HEK293 (cell line): Measurements from ENCODE around the gene FRA10AC1.

Experiments used
- CTCF ChIA-PET: fragments of 350-600 bp; formaldehyde crosslinking; extraction: SDS; loops from one replicate; lab custom pipeline; 2021; ENCODE audit warnings: antibody characterized with exemption; lab: Yijun Ruan, JAX
- POLR2A ChIA-PET: fragments of 300-600 bp; formaldehyde crosslinking; extraction: SDS; loops from one replicate; lab custom pipeline; 2020; ENCODE audit warnings: antibody characterized with exemption, inconsistent platforms; lab: Yijun Ruan, JAX
- H3K27ac ChIP-seq: fragments of 200-500 bp; sonication (Bioruptor generic); 2 replicates; pipeline ENCODE4 v1.5.1; 2014; ENCODE audit warnings: low read depth, low read length, control low read depth, inconsistent platforms; ENCODE audit errors: extremely low read depth
- H3K36me3 ChIP-seq, 2 experiments: fragments of 200-500 bp in 1 of 2; sonication (Bioruptor generic) in 1 of 2; 1 replicate in 1 of 2; 2 replicates in 1 of 2; pipeline ENCODE4 v1.5.1; 2014 to 2017; ENCODE audit warnings: inconsistent platforms in 2 of 2, low read length in 2 of 2; ENCODE audit not compliant: control insufficient read depth in 2 of 2, insufficient read depth in 1 of 2
- H3K4me1 ChIP-seq: fragments of 200-500 bp; sonication (Bioruptor generic); 2 replicates; pipeline ENCODE4 v1.5.1; 2014; ENCODE audit warnings: mild to moderate bottlenecking, low read length, inconsistent platforms; ENCODE audit not compliant: control insufficient read depth, insufficient read depth
- H3K4me3 ChIP-seq: 2 replicates; pipeline ENCODE4 v1.5.1; 2011; ENCODE audit warnings: low read depth, mild to moderate bottlenecking, control low read depth, low read length, moderate library complexity
- H3K9me3 ChIP-seq: fragments of 200-500 bp; sonication (Bioruptor generic); 2 replicates; pipeline ENCODE4 v1.5.1; 2014; ENCODE audit warnings: low read depth, low read length, inconsistent platforms; ENCODE audit not compliant: control insufficient read depth, insufficient read depth
- GLI4 ChIP-seq: fragments of 450-650 bp; formaldehyde crosslinking; IDR thresholded peaks from 2 replicates; pipeline ENCODE4 v1.5.1; 2016; ENCODE audit warnings: missing biosample characterization, missing genetic modification characterization
- GLIS1 ChIP-seq: fragments of 450-650 bp; formaldehyde crosslinking; IDR thresholded peaks from 2 replicates; pipeline ENCODE4 v1.5.1; 2016; ENCODE audit warnings: missing biosample characterization, missing genetic modification characterization
- KLF1 ChIP-seq: fragments of 450-650 bp; formaldehyde crosslinking; IDR thresholded peaks from 2 replicates; pipeline ENCODE4 v1.5.1; 2016; ENCODE audit warnings: missing biosample characterization, missing genetic modification characterization
- SP3 ChIP-seq: fragments of 450-650 bp; formaldehyde crosslinking; IDR thresholded peaks from 2 replicates; pipeline ENCODE4 v1.5.1; 2016; ENCODE audit warnings: missing biosample characterization, missing genetic modification characterization
- ZBTB1 ChIP-seq: fragments of 450-650 bp; formaldehyde crosslinking; IDR thresholded peaks from 2 replicates; pipeline ENCODE4 v1.5.1; 2016; ENCODE audit warnings: missing biosample characterization, missing genetic modification characterization
- ZNF211 ChIP-seq: fragments of 450-650 bp; formaldehyde crosslinking; IDR thresholded peaks from 2 replicates; pipeline ENCODE4 v1.5.1; 2016; ENCODE audit warnings: low read depth, missing biosample characterization, missing genetic modification characterization
- ZNF214 ChIP-seq: fragments of 450-650 bp; formaldehyde crosslinking; IDR thresholded peaks from 2 replicates; pipeline ENCODE4 v1.5.1; 2017; ENCODE audit warnings: missing biosample characterization, mild to moderate bottlenecking, missing genetic modification characterization, borderline replicate concordance
- ZNF341 ChIP-seq: fragments of 450-650 bp; formaldehyde crosslinking; IDR thresholded peaks from 2 replicates; pipeline ENCODE4; 2016; ENCODE audit warnings: low read depth, missing biosample characterization, missing genetic modification characterization
- ZNF350 ChIP-seq: fragments of 450-650 bp; formaldehyde crosslinking; IDR thresholded peaks from 2 replicates; pipeline ENCODE4 v1.5.0; 2017; ENCODE audit warnings: missing biosample characterization, mild to moderate bottlenecking, missing genetic modification characterization
- ZNF624 ChIP-seq: fragments of 450-650 bp; formaldehyde crosslinking; IDR thresholded peaks from 2 replicates; pipeline ENCODE4 v1.5.1; 2017; ENCODE audit warnings: missing biosample characterization, missing genetic modification characterization
- TF ChIP-seq, protein P1 (sequence below): fragments of 450-650 bp; formaldehyde crosslinking; IDR thresholded peaks from 2 replicates; pipeline ENCODE4 v1.5.1; 2016; ENCODE audit warnings: missing biosample characterization, missing genetic modification characterization
- TF ChIP-seq, protein P2 (sequence below): fragments of 450-650 bp; formaldehyde crosslinking; IDR thresholded peaks from 2 replicates; pipeline ENCODE4 v1.5.1; 2016; ENCODE audit warnings: missing biosample characterization, missing genetic modification characterization
- TF ChIP-seq, protein P3 (sequence below): fragments of 450-650 bp; formaldehyde crosslinking; IDR thresholded peaks from 2 replicates; pipeline ENCODE4 v1.5.1; 2016; ENCODE audit warnings: missing biosample characterization, missing genetic modification characterization

The FRA10AC1 gene

DNA sequence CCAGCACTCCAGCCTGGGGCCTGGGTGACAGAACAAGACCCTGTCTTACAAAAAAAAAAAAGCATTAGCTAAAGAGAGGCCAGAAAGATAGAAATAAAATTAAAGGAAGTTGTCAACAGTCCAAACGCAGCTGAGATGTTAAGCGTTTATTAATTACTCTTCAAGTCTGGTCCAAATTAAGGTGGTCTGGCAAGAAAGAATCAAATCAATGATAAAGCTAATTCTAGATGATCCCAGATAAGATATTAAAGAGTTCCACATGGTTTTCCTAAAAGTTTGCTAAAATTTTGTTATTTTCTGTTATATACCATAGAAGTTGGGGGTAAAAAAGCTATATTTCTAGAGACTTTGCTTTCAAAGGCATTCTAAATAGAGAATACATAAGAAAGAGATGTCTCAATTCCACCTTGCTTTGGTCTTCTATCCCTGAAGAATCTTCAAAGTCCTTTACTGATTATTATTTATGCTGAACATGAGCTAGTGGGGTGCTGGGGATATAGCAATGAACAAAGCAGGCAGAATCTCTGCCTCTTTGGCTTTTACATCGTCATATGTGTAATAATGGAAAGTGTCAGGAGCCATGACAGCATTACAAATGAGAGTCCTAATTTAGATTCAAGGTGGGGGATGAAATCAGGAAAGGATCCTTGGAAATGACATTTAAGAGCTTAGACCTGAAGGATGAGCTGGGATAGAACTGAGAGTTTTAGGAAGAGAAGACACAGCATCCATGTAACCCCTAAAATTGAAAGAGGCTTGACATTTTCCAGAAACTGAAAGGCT lies 23.4 kb downstream of the FRA10AC1 start (continued):
- TF ChIP-seq, protein P1, sequence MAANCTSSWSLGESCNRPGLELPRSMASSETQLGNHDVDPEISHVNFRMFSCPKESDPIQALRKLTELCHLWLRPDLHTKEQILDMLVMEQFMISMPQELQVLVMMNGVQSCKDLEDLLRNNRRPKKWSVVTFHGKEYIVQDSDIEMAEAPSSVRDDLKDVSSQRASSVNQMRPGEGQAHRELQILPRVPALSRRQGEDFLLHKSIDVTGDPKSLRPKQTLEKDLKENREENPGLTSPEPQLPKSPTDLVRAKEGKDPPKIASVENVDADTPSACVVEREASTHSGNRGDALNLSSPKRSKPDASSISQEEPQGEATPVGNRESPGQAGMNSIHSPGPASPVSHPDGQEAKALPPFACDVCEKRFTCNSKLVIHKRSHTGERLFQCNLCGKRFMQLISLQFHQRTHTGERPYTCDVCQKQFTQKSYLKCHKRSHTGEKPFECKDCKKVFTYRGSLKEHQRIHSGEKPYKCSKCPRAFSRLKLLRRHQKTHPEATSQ (tag by site-specific recombination), result no peak
- TF ChIP-seq, protein P2, sequence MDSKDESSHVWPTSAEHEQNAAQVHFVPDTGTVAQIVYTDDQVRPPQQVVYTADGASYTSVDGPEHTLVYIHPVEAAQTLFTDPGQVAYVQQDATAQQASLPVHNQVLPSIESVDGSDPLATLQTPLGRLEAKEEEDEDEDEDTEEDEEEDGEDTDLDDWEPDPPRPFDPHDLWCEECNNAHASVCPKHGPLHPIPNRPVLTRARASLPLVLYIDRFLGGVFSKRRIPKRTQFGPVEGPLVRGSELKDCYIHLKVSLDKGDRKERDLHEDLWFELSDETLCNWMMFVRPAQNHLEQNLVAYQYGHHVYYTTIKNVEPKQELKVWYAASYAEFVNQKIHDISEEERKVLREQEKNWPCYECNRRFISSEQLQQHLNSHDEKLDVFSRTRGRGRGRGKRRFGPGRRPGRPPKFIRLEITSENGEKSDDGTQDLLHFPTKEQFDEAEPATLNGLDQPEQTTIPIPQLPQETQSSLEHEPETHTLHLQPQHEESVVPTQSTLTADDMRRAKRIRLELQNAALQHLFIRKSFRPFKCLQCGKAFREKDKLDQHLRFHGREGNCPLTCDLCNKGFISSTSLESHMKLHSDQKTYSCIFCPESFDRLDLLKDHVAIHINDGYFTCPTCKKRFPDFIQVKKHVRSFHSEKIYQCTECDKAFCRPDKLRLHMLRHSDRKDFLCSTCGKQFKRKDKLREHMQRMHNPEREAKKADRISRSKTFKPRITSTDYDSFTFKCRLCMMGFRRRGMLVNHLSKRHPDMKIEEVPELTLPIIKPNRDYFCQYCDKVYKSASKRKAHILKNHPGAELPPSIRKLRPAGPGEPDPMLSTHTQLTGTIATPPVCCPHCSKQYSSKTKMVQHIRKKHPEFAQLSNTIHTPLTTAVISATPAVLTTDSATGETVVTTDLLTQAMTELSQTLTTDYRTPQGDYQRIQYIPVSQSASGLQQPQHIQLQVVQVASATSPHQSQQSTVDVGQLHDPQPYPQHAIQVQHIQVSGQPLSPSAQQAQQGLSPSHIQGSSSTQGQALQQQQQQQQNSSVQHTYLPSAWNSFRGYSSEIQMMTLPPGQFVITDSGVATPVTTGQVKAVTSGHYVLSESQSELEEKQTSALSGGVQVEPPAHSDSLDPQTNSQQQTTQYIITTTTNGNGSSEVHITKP (tag by site-specific recombination), result no peak
- TF ChIP-seq ZNF624, result no peak

DNA sequence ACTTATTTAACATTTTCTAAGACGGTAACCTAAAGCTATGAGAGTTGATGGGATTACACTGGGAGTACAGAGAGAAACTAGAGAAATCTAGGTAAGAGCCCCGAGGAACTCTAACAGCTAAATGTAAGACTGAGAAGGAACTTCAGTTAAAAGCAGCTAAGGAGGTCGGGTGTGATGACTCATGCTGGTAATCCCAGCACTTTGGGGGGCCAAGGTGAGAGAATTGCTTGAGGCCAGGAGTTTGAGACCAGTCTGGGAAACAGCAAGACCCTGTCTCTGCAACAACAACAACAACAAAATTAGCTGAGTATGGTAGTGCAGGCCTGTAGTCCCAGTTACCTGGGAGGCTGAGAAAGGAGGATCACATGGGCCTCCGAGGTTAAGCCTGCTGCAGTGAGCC lies 24.0 kb downstream of the FRA10AC1 start:
- no peaks in the 10 kb centered on the region for H3K9me3 ChIP-seq
- CTCF ChIA-PET, result interaction anchor here (0.6 to 8.4 kb wide), 10 partner anchors 28 to 322 kb away, joined by 3 to 110 read pairs (median 5); partner anchors contain the start of gene MYOF
- peak; percentile 69 for TF ChIP-seq GLIS1 (tag by site-specific recombination)
- TF ChIP-seq ZNF350 (tag by site-specific recombination), result no peak
- TF ChIP-seq, all 188 proteins: peak for 1
- Histone ChIP-seq H3K36me3 (peaks cover 39 to 59% of the 10 kb centered on the region in 2 experiments), H3K4me1 (no peaks in the 10 kb centered on the region), H3K4me3 (no peak overlapping the region), H3K27ac (no peak overlapping the region)
- POLR2A ChIA-PET, result no interaction called here

DNA sequence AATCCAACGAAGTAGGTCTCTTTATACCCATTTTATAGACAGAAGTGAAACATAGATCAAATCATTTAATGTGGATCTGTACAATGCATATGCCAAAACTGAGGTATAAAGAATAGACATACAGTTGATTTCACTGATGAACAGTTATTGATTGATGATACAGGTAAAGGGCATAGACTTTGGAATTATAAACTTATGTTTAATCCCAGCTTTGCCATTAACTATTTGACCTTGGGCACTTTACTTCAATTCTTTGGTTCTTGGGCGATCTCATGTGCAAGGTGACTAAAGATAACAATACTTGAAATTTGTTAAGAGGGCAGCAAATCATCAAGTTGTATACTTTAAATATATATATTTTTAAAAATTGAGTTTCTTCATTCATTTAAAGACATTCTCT lies 28.6 kb downstream of the FRA10AC1 start:
- TF ChIP-seq ZNF214, result no peak
- no peak for TF ChIP-seq KLF1 (tag by site-specific recombination)
- no peak for TF ChIP-seq SP3 (tag by site-specific recombination)
- no peak for TF ChIP-seq ZBTB1 (tag by site-specific recombination)
- no peak for TF ChIP-seq ZNF211 (tag by site-specific recombination)
- ChIA-PET CTCF (interaction anchor here (1.3 kb wide), 1 partner anchor 119 kb away, joined by 5 read pairs; no protein-coding TSS in a partner anchor), POLR2A (no interaction called here)
- Histone ChIP-seq H3K4me3 (no peak overlapping the region), H3K36me3 (peaks cover 45 to 75% of the 10 kb centered on the region in 2 experiments), H3K9me3 (no peaks in the 10 kb centered on the region), H3K4me1 (no peaks in the 10 kb centered on the region), H3K27ac (no peak overlapping the region)

DNA sequence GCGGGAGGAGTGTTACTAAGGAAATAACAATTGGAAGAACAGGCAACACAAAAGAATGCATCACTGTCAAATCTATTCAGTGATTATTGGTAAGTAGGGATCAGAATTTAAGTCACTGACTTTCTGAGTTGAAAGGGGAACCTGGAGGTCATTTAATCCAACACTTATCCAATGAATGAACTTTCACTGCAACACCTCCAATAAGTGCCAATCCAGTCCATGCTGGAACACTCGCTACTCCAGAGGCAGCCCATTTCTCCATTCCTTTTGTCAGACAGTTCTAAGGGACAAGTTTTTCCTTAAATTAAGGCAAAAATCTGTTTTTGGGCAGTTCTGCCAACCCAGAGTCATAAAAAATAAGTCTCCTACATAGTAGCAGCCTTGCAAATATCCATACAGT lies 29.5 kb downstream of the FRA10AC1 start:
- ChIA-PET CTCF (interaction anchor here (0.6 to 1.3 kb wide), 2 partner anchors 118 to 161 kb away, joined by 3 to 5 read pairs; no protein-coding TSS in a partner anchor), POLR2A (no interaction called here)
- H3K36me3 ChIP-seq, result peaks cover 48 to 73% of the 10 kb centered on the region in 2 experiments
- H3K4me3 ChIP-seq, result no peak overlapping the region
- H3K4me1 ChIP-seq, result no peaks in the 10 kb centered on the region
- no peak overlapping the region for H3K27ac ChIP-seq
- no peaks in the 10 kb centered on the region for H3K9me3 ChIP-seq
- no peak for TF ChIP-seq GLI4
- TF ChIP-seq ZNF341, result no peak
- TF ChIP-seq, protein P3, sequence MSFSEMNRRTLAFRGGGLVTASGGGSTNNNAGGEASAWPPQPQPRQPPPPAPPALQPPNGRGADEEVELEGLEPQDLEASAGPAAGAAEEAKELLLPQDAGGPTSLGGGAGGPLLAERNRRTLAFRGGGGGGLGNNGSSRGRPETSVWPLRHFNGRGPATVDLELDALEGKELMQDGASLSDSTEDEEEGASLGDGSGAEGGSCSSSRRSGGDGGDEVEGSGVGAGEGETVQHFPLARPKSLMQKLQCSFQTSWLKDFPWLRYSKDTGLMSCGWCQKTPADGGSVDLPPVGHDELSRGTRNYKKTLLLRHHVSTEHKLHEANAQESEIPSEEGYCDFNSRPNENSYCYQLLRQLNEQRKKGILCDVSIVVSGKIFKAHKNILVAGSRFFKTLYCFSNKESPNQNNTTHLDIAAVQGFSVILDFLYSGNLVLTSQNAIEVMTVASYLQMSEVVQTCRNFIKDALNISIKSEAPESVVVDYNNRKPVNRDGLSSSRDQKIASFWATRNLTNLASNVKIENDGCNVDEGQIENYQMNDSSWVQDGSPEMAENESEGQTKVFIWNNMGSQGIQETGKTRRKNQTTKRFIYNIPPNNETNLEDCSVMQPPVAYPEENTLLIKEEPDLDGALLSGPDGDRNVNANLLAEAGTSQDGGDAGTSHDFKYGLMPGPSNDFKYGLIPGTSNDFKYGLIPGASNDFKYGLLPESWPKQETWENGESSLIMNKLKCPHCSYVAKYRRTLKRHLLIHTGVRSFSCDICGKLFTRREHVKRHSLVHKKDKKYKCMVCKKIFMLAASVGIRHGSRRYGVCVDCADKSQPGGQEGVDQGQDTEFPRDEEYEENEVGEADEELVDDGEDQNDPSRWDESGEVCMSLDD (tag by site-specific recombination), result no peak
